Hematopoietic multipotent progenitor cell treated with erythropoietin and hydrocortisone succinate and interleukin-3 and kit ligand, for 8 days (in vitro differentiated cells): Measurements from ENCODE around the gene CIAO2A.
A peak's percentile ranks its signal among the peaks of the same experiment; 100 is the strongest.
"Not testable (repeated sequence)": the region's sequence is repeated elsewhere in the genome, so short reads cannot be mapped to it uniquely, and the experiment has no call there.

Experiments
- DNase-seq: peaks from one replicate; pipeline ENCODE4 v3.0.0-alpha.2; 2015

The CIAO2A gene, protein sequence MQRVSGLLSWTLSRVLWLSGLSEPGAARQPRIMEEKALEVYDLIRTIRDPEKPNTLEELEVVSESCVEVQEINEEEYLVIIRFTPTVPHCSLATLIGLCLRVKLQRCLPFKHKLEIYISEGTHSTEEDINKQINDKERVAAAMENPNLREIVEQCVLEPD

DNA sequence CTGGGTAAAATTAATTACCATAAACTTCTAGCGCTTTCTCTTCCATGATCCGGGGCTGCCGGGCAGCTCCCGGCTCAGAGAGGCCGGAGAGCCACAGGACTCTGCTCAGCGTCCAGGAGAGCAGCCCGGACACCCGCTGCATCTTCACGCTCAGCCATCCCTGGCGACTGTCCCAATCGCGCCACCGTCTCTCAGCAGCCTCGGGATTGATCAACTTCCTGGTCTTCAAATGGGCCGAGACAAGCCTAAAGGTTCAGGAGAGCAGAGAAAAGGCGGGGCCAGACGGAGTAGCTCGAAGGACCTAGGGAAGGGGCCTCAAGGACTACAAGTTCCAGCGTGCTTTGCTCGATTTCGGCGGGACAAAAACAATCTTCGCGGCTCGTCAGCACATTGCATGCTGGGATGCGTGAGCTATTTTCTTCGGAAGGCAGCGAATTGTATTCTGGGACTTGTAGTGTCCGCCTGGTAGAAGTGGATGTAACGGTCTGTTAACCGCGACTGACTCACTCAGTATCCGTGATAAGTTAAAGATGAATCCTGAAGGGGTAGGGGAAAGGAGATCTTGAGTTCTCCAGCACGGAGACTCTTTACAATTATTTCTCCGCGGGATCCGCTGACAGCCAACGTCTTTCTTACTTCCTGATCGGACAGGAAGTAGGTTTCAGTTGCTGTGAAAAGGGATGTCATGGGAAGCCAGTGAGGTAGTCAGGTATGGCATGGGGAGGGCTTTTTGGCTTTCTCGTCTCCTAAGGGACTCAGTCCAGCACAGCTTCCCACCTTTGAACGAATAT lies at the start of gene CIAO2A:
TSS of gene CIAO2A (minus strand) at position 212 of the 791 bp plus-strand sequence. CDS start at position 142, 70 bp downstream.
- DNase-seq: peak; percentile 100

DNA sequence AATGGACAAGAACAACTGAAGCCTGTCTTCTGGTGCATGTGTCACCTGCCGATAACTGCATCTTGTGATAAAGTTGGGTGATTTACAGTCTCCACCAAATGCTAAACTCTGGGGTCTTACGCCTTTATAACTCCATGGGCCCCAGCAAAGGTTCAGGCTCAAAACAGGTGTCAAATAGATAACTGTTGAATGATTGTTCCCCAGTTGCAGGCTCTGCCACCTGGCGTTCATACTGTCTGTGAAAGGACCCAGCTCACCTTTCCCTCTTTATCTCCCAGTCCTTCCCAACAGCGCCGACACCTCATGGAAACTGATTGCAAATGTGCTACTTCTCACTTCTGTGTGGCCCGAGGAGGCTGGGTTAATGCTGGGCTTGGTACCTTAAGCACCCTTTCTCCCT lies 49.6 kb upstream of the CIAO2A start:
- DNase-seq: no peak

DNA sequence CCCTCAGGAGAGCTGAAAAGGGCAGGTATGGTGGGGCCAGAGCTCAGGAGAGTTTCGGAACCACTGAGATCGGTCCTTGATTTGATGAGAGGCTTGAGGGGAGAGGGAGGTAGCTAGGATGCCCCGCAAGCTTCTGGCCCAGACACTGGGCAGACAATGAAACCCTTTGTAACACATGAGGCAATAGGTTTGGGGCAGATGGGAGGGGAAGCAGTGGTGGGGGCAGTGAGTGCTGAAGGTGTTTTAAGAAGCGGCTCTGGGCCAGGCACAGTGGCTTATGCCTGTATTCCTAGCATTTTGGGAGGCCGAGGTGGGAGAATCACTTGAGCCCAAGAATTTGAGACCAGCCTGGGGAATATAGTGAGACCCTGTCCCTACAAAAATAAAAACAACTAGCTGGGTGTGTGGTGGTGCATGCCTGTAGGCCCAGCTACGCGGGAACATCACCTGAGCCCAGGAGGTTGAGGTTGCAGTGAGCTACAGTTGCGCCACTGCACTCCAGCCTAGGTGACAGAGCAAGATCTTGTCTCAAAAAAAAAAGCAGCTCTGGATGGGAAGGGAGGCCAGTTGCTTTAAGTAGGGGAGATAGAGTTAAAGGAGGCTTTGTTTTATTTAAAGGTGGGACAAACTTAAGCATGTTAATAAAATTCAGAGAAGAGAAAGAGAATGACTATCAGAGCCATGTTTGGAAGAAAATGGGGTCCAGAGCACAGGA lies 48.3 kb upstream of the CIAO2A start:
- DNase-seq: no peak

DNA sequence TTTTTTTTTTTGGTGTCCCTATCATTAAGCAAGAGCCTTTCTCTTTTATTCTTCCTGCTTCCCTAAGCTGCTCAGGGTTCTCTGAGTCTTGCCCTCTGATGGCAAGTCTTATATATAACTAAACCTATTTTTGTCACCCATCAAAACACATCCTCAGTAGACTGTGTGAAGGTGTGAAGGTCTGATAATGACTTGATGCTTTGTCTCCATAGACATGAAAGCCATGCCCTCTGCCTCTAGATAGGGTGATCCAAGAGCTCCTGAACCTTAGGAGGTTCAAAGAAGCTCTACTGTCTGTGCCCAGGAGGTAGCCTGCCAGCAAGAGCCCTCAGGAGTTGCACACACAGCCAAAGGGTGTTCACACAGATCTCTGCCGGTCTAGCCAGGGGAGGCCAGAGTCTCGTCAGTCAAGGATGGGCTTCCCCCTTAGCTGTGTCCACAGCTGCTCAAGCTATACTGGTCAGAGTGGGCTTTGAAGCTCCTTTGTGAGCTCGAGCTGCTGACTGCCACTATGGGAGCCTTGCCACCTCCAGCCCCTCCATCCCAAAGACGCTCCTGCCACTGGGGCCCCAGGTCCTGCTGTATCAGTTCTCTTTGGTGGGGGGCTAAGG lies 44.8 kb upstream of the CIAO2A start:
- peak; percentile 91 for DNase-seq

DNA sequence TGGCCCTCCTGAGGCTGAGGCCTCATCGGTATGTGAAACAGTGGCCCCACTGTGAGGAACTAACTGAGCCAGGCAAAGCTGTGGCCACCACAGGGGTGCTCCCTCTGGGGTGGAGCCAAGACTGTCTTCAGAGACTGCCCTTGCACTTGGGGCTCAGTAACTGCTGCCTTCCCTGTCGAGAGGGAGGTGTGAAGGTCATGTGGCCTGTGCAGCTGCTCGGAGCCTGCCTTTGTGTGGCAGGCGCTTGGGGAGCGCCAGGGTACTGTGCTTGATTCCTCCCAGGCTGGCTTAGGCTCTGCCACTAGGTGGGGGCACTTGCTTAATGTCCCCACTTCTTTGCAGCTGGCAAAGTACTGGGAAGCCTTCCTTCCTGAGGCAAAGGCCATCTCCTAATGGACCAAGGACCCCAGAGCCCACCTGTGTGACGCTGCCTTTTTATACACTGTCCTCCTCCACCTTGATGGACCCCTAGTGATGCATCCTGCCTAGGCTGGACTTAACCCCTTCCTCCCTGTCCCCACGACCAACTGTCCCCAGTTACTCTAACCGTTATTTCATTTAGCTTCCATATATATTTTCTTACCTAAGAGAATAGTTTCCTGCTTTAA lies 43.7 kb upstream of the CIAO2A start:
- peak; percentile 79 for DNase-seq

DNA sequence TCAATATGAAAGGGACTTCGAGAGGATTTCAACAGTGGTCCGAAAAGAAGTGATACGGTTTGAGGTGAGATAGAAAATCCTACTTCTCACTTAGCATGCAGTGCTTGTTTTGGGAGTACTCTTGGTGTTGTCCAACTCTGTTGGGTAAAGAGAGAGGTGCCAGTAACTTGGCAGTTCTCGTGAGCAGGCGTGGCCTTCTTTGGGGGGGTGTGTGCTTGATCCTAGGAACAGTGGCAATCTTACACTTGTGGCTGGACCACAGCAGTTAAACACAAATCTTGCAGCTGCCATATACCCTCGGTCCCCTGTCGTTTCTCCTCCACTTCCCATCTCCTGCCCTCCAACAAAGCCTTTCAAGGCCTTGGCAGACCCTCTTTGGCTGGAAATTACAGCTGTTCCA lies 42.7 kb upstream of the CIAO2A start:
- DNase-seq: no peak

DNA sequence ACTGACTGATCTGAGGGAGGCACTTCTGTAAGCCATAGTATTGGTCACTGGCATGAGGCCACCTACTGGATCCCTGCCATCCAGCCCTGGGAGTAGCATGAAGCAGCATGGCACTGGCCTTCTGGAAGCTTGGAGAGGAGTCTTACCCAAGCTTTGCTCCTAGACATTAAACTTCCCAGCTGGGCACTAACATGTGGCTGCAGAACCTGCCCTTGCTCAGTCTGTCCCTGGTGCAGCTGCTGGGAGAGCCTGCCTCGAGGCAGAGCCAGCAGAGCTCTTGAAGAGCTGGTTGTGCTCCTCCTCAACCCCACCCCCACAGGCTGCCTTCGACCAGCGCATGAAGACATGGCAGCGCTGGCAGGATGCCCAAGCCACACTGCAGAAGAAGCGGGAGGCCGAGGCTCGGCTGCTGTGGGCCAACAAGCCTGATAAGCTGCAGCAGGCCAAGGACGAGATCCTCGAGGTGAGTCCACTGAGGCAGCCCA lies 40.7 kb upstream of the CIAO2A start:
- peak; percentile 97 for DNase-seq

DNA sequence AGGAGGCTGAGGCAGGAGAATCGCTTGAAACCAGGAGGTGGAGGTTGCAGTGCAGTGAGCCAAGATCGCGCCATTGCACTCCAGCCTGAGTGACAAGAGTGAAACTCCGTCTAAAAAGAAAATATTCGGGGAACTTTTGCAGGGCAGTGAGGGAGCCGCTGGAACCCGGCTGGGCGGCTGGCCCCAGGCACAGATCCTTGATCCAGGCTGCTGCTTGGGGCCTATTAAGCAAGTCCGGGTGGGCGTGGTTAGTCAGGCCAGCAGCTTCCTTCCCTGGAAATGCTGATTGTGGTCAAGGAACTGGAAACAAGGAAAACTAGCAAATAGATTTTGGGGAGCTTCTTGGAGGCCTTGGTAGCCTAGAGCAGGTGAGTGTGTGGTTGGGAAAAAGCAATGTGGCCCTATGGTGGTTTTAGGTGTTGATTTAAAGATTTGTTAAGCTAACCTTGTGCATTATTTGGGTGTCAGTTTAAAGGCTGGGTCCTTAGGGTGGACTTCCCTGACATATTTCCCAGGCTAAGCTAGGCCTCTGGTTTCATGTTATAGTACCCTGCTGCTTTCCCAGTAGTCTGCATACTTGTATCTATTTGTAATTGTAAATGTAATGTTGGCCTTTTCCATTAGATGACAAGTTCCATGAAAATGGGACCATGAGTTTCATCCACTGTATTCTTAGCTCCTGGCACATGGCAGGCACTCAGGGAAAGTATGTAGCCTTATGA lies 40.1 kb upstream of the CIAO2A start:
- no peak for DNase-seq

DNA sequence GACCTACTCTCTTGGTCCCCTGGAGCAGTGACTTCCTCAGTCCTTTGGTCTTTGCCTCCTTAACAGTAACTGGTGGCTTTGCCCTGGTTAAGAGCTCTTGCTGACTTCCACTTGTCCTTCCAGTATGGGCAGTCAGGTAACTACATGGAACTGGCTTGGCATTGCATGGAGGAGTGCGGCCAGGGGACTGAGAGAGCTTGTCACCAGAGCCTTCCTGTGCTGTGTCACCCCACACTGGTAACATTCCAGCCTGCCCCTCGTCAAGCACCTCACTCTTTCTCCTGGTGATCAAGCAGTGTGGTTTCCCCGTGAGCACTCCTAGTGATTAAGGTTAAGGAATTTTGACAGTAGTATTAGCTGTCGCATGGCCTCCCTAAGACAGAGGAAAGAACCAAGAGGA lies 38.6 kb upstream of the CIAO2A start:
- DNase-seq: no peak

DNA sequence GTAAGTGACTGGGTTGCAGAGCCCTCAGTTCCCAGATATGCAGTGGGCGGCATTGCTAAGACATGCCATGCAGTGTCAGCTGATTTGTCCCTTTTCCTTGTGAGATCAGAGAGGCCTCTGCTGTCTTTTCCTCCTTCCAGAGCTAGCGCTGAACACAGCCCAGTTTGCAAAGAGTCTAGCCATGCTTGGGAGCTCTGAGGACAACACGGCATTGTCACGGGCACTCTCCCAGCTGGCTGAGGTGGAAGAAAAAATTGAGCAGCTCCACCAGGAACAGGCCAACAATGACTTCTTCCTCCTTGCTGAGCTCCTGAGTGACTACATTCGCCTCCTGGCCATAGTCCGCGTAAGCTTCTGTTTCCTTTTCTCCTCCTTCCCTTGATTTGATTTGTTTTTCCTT lies 37.9 kb upstream of the CIAO2A start:
- no peak for DNase-seq

DNA sequence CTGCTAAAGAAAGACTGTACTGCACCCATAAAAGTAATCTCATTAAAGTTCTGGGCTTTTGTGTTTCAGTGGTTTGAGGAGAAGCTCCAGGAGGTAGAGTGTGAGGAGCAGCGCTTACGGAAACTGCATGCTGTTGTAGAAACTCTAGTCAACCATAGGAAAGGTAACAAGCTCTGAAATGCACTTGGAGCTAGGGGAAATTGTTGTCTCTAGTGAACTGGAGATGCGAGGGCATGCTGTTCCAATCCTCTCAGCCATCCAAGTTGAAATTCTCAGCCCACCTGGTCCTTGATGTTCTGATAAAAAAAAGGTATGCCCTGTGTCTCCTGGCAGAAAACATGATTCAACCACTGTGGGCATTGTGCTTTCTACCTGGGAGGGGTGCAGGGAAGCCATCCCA lies 36.5 kb upstream of the CIAO2A start:
- no peak for DNase-seq

DNA sequence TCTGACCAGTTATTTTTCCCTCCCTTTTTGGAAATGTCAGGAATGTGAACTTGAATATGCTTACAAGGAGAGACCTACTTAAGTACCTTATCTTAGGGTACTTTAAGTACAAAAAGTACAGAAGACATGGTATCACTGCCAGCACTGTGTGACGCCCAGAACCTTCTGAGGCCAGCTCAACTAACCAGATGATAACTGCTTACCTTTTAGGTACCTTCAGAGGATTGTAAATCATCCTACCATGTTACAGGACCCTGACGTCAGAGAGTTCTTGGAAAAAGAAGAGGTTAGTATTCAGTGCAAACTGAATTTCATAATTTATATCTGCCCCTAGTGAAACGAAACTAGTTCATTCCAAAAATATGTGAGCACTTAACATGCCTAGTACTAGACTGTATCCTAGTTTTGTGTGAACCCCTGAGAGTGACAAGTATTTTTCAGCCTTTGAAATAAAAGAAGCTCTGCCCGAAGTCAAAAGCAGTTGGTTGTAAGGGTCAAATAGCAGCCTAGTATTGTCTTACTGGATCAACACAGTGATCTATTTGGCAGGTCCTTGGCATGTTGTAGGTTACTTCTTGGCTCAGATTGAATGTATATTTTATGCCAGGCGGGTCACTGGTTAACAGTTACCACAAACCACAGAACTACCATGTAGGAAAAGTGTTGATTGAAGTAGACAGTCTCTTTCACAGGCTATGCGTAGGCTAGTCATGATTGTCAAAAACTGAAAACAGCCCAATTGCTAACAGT lies 34.1 kb upstream of the CIAO2A start:
- no peak for DNase-seq

DNA sequence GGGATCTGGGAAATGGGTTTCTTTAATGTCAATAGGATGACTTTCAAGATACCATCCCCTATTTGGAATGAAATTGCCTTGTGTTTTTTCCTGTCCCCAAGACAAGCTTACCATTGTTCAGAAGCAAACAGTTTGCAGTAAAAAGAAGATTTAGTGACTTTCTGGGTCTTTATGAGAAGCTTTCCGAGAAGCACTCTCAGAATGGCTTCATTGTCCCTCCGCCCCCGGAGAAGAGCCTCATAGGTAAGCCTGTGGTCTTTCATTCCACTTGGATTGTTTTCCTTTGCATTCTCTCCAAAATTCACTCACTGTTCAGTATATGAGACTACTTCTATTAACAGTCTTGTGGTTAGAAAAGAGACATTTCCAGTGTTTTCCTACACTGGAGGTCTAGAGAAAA lies 32.3 kb upstream of the CIAO2A start:
- DNase-seq: no peak

DNA sequence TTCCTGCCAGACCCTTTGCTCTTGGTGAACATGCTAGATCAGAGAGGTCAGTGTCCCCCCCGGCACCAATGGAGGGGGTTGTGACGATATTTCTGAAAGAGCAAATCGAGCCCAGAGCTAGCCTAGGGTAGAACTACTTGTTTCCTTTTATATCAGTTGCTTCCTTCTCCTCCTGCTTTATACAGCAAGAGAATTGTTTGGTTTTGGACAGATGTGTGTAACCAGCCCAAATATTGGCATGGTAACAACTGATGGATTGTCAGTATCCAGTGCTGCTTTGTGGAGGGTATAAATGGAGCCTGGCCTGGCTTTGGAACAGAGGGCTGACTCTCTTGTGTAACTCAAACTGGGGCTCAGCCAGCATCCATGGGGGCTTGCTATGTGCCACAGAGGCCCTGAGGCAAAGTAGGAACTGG lies 29.3 kb upstream of the CIAO2A start:
- no peak for DNase-seq

DNA sequence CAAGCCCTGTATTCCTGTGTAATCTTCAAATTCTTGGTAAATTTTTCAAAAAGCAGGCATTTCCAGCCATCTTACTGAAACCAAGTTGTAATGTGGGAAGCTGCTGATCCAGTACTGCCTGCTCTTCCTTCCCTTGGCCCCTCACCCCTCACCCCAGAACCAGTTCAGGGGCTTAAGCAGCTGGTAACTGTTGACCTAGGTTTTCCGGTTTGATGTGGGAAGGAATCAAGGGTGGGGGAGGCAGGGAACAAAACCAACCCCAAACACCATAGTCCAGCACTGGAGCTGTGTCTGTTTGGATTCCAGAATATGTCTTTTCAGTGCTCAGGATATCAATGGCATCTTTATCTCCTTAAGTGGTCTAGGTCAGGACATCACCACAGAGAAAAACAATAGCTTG lies 28.8 kb upstream of the CIAO2A start:
- no peak for DNase-seq

DNA sequence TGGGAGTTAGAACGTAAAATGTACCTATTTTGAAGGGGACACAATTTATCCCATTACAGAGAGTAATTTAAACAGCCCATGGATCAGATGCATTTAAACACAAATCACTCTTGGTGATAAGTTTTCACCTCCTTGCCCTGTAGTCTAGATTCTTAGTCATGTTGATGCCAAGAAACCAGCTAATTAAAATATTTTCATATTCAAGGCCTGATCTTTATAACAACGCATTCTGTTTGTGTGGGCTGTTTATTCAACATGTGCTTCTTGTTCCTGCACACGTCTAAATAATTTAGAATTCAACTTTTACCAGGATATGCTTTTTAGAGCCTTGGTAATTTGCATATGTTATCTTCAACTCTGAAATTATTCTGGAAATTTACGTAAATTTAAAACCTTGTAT lies 28.0 kb upstream of the CIAO2A start:
- no peak for DNase-seq

DNA sequence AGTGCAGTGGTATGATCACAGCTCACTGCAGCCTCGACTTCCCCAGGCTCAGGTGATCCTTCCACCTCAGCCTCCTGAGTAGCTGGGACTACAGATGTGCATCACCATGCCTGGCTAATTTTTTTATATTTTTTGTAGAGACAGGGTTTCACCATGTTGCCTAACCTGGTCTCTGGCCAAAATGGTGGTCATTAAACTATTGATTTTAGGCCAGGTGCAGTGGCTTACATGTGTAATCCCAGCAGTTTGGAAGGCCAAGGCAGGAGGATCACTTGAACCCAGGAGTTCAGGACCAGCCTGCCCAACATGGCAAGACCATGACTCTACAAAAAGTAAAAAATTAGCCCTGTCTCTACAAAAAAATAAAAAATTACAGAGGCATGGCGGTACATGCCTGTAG lies 26.7 kb upstream of the CIAO2A start:
- not testable (repeated sequence) for DNase-seq

DNA sequence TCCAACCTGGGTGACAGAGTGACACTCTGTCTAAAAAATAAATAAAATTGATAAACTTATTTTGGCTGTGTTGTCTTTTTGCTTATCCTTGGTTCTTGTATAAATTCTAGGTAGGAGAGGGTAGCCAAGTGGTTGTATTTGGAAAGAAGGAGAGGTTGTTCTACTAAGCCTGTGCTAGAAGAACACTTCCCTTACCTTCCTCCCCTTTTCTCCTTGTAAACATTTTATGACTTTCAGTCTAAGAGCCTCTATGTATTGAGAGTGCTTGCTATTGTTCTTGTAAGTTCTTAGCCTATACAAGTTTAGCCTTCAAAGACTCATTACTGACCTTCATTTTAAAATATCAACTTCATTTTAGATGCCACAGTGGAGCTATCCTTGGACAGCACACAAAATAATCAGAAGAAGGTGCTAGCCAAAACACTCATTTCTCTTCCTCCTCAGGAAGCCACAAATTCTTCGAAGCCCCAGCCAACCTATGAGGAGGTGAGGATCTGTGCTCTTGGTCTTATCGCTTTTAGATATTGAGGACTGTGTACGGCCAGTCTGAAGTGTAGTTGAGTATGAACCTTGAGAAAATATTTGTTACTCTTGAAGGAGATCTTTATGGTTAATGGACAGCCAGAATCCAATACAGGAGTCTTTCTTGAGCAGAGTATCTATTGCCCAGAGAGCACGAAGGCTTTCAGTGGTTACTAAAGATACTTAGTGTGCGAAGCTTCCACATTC lies 24.3 kb upstream of the CIAO2A start:
- no peak for DNase-seq

DNA sequence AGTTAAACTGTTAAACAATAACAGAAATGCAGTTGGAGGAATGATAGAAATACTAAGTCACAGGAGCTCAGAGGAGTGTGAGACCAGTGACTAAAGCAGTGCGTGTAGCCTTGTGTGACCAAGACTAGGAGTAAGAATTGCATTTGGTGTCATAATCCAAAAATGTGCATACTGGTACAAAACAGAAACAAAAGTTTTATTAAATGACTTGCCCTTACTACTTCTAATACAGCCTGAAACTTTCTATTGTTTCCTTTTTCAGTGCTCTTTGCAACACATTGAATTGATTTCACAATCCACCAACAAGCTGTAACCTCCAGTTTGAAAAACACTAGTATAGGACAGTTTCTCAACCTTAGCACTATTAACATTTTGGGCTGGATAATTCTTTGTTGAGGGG lies 19.3 kb upstream of the CIAO2A start:
- DNase-seq: no peak

DNA sequence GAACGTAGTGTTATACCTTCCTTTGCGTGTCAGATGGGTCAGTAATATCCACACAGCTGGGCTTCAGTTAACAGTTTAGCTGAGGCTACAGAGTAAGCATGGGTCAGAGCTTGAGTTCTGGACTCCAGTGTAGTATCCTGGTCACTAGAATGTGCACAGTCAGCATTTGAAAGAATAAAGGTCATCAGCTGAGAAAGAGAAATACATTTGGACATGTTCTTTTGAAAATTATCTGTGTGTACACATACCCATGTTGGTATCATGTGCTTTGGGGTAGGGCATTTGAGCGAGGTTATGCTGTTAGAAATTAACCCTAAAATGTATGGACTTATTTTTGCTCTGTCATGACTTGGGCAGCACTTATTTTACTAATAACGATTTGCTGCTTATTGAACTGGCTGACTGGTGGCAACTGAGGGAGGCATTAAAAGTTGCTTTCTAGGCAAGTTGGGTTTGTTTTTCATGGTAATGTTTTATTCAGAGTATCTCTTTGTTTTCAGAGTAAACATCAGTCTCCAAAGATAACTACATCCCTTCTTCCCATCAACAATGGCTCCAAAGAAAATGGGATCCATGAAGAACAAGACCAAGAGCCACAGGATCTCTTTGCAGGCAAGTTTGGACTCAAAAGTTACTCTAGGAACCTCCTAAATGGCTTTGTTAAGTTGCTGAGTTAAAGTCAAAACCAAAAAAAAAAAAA lies 18.6 kb upstream of the CIAO2A start:
- peak; percentile 41 for DNase-seq
